Pancreas (tissue), 10 donors: ENCODE data around the gene SH3RF3. TPM values are rescaled to one million over a fixed set of nuclear protein-coding genes. Genes with fewer than 3 reads are reported as not detected.

Experiments used
- ATAC-seq, 4 donors: fragments of 200-7000 bp; cut with Tn5 transposase; one replicate each; pipeline versions ENCODE4 v1.8.0 to v1.9.1; 2020; ENCODE audit warnings: mild to moderate bottlenecking in 4 of 4, moderate library complexity in 4 of 4
- DNase-seq, 6 donors: peaks; one replicate each; pipeline ENCODE4 v3.0.0-alpha.2; 2020
- FAIRE-seq: peaks from 2 replicates; lab custom pipeline; 2012; peaks lifted over from hg19 to GRCh38; lab: Jason Lieb, UNC
- H3K27ac ChIP-seq, 4 donors: fragments of 200-600 bp; sonication (generic); 1 replicate in 3 of 4; 2 replicates in 1 of 4; pipeline versions ENCODE4 v1.5.0 to v1.8.0; 2020
- H3K27me3 ChIP-seq, 4 donors: fragments of 200-600 bp; one replicate each; pipeline ENCODE4 v1.8.0; 2021
- H3K36me3 ChIP-seq, 3 donors: fragments of 200-600 bp; sonication (generic) in 1 of 3; one replicate each; pipeline versions ENCODE4 v1.5.0 to v1.8.0; 2020 to 2021
- H3K4me1 ChIP-seq, 3 donors: fragments of 200-600 bp; one replicate each; pipeline ENCODE4 v1.8.0; 2021
- H3K4me3 ChIP-seq, 4 donors: fragments of 200-600 bp; sonication (generic) in 2 of 4; one replicate each; pipeline versions ENCODE4 v1.5.0 to v1.8.0; 2020 to 2021
- H3K9me3 ChIP-seq, 4 donors: fragments of 200-600 bp; one replicate each; pipeline ENCODE4 v1.8.0; 2021
- CTCF ChIP-seq, 4 donors: fragments of 200-600 bp; sonication (generic) in 3 of 4; IDR thresholded peaks; one replicate each; pipeline versions ENCODE4 v1.5.0 to v1.8.0; 2021; ENCODE audit warnings: antibody characterized with exemption in 4 of 4
- WGBS, 2 donors: extraction: QIAGEN DNeasy Blood & Tissue Kit; methylation state at CpG; one replicate each; pipeline ENCODE4 v1.1.7; 2013; 5-methylcytosine and 5-hydroxymethylcytosine counted together
- intact Hi-C, 3 donors: fragments of 100-400 bp; cut with DNase I; formaldehyde crosslinking; loops; one replicate each; pipeline versions ENCODE4 v1.11.1 to v1.14.2; 2022
- polyA plus RNA-seq, 2 donors: library from polyadenylated mRNA; stranded (reverse); fragments of 200-250 nt; gene quantifications; one replicate each; pipeline ENCODE4 v1.2.3, GENCODE V29; 2013
- total RNA-seq, 6 donors: library from RNA; stranded (reverse); fragmentation: NEBNext Ultra II Directional in 4 of 6; extraction: Animal tissue kit (Norgen Biotek cat#: 25700) in 4 of 6; gene quantifications; one replicate each; pipeline versions ENCODE4 v1.2.1 to v1.2.4, GENCODE V29; 2021 to 2023
- donor health status: healthy with polysubstance abuse.
- donor health status: DM: no; HTN: no; CAD: no; lungs with moderate emphysema.
- donor health status: DM: no; HTN: no; CAD: no.
- donor health status: control.
- donor health status: control.
- donor health status: Bipolar disorder and iron deficiency.
- donor health status: DM: yes; HTN: yes; CAD: no.
- donor health status: DM: no; HTN: no; CAD: no.
- donor health status: DM: no; HTN: no; CAD: no.
- donor health status: DM: yes; HTN: yes; CAD: no.

SH3RF3 gene
- total and polyA plus RNA-seq, 8 donors = 1.1 to 3.5 (median 1.8) TPM

DNA sequence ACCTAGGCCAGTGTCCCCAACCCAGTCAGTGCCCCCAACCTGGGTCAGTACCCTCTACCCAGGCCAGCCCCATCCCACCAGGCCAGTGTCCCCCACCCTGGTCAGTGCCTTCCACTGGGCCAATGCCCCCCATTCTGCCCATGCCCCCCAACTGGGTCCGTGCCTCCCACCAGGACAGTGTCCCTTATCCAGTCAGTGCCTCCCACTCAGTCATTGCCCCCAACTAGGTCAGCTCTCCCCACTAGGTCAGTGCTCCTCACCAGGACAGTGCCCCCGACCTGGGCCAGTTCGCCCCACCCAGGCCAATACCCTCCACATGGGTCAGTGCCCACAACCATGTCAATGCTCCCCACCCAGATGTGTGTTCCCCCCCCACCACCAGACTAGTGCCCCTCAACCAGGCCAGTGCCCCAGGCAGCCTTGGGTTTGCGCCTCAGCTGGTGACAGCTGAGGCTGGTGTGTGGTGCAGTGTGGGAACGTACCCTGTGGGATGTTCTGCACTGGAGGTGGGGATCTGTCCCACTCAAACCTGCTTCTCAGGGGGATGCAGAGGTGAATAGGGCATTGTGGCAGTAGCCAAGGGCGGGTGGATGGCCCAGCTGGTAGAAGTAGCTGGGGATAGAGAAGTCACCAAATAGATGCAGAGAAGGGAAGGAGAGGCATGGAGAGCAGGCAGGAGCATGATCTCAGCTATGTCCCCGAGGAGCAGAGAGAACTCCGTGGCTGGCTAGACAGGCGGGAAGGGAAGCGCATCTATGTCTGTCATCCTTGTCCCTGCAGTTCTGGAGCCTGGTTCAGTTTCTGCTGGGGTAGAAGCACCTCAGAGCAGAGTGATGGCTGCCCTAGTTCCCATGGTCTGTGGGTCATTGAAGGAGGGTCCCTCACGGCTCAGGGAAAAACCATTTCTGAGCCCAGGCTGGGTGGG lies 168.8 kb downstream of the SH3RF3 start:
- intact Hi-C loops = no loop called here
- DNase-seq = no peak
- H3K4me1 ChIP-seq = no peaks in the 10 kb centered on the region
- H3K36me3 ChIP-seq = no peaks in the 10 kb centered on the region
- H3K27ac ChIP-seq = no peak overlapping the region
- no peak for FAIRE-seq
- no peaks in the 10 kb centered on the region for H3K9me3 ChIP-seq
- no peak overlapping the region for H3K4me3 ChIP-seq
- no peak for ATAC-seq
- H3K27me3 ChIP-seq = no peaks in the 10 kb centered on the region
- WGBS, 2 donors = 80 to 85% methylated on average over 11 of the region's 11 CpGs
- no peak for TF ChIP-seq CTCF (IDR thresholded peaks at IDR 0.05)

- Histone ChIP-seq H3K36me3 (no peaks in the 10 kb centered on the region), H3K4me1 (no peaks in the 10 kb centered on the region), H3K27me3 (no peaks in the 10 kb centered on the region), H3K4me3 (no peak overlapping the region), H3K27ac (no peak overlapping the region), H3K9me3 (no peaks in the 10 kb centered on the region)
- intact Hi-C loops = no loop called here
- no peak for DNase-seq
- no peak for ATAC-seq
- WGBS, 2 donors = 81 to 82% methylated on average over 6 of the region's 6 CpGs
- FAIRE-seq = no peak
- TF ChIP-seq CTCF (IDR thresholded peaks at IDR 0.05) = no peak
Measured at GRCh38 chr2:109298851-109299250, 169.8 kb downstream of the SH3RF3 start.

GRCh38 chr2:109299536-109299935 lies 170.5 kb downstream of the SH3RF3 start:
- TF ChIP-seq CTCF (IDR thresholded peaks at IDR 0.05) = no peak
- H3K9me3 ChIP-seq = no peaks in the 10 kb centered on the region
- H3K36me3 ChIP-seq = no peaks in the 10 kb centered on the region
- H3K4me3 ChIP-seq = no peak overlapping the region
- WGBS, 2 donors = 46 to 49% methylated on average over 5 of the region's 5 CpGs
- intact Hi-C loops = no loop called here
- DNase-seq (no peak), ATAC-seq (no peak), FAIRE-seq (no peak)
- H3K4me1 ChIP-seq = no peaks in the 10 kb centered on the region
- H3K27me3 ChIP-seq = no peaks in the 10 kb centered on the region
- H3K27ac ChIP-seq = no peak overlapping the region

- no peak for FAIRE-seq
- Histone ChIP-seq H3K4me3 (no peak overlapping the region), H3K36me3 (no peaks in the 10 kb centered on the region), H3K9me3 (no peaks in the 10 kb centered on the region), H3K27ac (no peak overlapping the region), H3K4me1 (no peaks in the 10 kb centered on the region), H3K27me3 (no peaks in the 10 kb centered on the region)
- intact Hi-C loops = no loop called here
- no peak for TF ChIP-seq CTCF (IDR thresholded peaks at IDR 0.05)
- WGBS, 2 donors = 54 to 57% methylated on average over 3 of the region's 3 CpGs
- no peak for ATAC-seq
- no peak for DNase-seq
Measured at GRCh38 chr2:109300582-109300981, 171.6 kb downstream of the SH3RF3 start.

GRCh38 chr2:109301746-109302145 lies 172.7 kb downstream of the SH3RF3 start:
- Histone ChIP-seq H3K27ac (no peak overlapping the region), H3K4me1 (no peaks in the 10 kb centered on the region), H3K9me3 (no peaks in the 10 kb centered on the region), H3K4me3 (no peak overlapping the region), H3K27me3 (no peaks in the 10 kb centered on the region), H3K36me3 (no peaks in the 10 kb centered on the region)
- FAIRE-seq = no peak
- WGBS, 2 donors = 79 to 89% methylated on average over 6 of the region's 6 CpGs
- intact Hi-C loops = no loop called here
- TF ChIP-seq CTCF (IDR thresholded peaks at IDR 0.05) = no peak
- no peak for ATAC-seq
- DNase-seq = no peak
